Measurements from ENCODE around the gene MYO3B.

DNA sequence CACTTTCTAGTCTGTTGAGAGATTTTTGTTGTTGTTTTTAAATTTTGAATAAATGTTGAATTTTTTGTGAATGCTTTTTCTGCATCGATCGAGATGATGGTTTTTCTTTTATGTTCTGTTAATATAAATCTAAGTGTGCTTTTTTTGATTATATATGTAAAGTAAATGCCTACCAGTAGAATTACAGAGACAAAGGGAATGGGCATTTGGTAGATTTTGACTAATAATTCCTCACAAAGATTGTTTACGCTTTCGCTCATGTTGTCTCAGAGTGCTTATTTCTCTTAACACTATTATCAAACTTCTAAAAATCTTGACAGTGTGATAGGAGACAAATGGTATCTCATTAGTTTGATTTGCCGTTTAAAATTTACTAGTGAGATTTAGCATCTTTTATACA, 3.7 kb downstream of the MYO3B start:
- TF ChIP-seq, protein P1, sequence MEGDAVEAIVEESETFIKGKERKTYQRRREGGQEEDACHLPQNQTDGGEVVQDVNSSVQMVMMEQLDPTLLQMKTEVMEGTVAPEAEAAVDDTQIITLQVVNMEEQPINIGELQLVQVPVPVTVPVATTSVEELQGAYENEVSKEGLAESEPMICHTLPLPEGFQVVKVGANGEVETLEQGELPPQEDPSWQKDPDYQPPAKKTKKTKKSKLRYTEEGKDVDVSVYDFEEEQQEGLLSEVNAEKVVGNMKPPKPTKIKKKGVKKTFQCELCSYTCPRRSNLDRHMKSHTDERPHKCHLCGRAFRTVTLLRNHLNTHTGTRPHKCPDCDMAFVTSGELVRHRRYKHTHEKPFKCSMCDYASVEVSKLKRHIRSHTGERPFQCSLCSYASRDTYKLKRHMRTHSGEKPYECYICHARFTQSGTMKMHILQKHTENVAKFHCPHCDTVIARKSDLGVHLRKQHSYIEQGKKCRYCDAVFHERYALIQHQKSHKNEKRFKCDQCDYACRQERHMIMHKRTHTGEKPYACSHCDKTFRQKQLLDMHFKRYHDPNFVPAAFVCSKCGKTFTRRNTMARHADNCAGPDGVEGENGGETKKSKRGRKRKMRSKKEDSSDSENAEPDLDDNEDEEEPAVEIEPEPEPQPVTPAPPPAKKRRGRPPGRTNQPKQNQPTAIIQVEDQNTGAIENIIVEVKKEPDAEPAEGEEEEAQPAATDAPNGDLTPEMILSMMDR (IDR thresholded peaks at IDR 0.05) = no peak
- no peak for TF ChIP-seq POLR2A (IDR thresholded peaks at IDR 0.05)
- TF ChIP-seq EP300 (IDR thresholded peaks at IDR 0.05) = no peak
- no peak for TF ChIP-seq POLR2AphosphoS5 (IDR thresholded peaks at IDR 0.05)
